ENCODE measurements around the gene NOL7. TPM values are rescaled to one million over a fixed set of nuclear protein-coding genes. Genes with fewer than 3 reads are reported as not detected.
A peak's percentile ranks its signal among the peaks of the same experiment; 100 is the strongest.

The NOL7 gene
- total and polyA plus RNA-seq, 2 of the 13 experiments (the other 11 are each of a cell fraction or from before 2014, with no cell fraction given) = 37.8 to 186 TPM

GRCh38 chr6:13654496-13654895 lies 39.4 kb downstream of the NOL7 start:
- FAIRE-seq (no peak), ATAC-seq (no peak), DNase-seq (ENCODE audit: low spot score) (no peak)
- Histone ChIP-seq H3K27ac (ENCODE audit: extremely low read length, insufficient read depth, low read length) (no peak overlapping the region), H3K27me3 (ENCODE audit: control insufficient read depth in 1 of 2, insufficient read depth in 2 of 2, low read length in 2 of 2) (no peaks in the 10 kb centered on the region), H3K4me1 (ENCODE audit: insufficient read depth, low read length) (no peaks in the 10 kb centered on the region), H2AFZ (ENCODE audit: low read length) (no peak overlapping the region), H3K4me2 (ENCODE audit: low read depth, low read length) (no peak overlapping the region), H4K20me1 (ENCODE audit: insufficient read depth, low read length) (peaks cover 3% of the 10 kb centered on the region; the same call in 1 of the 2 replicates), H3K36me3 (replicated peaks in 1 of 2; ENCODE audit: control insufficient read depth in 1 of 2, insufficient read depth in 2 of 2, low read length in 2 of 2) (peaks cover 2 to 17% of the 10 kb centered on the region in 2 experiments), H3K9me3 (ENCODE audit: low read length) (no peaks in the 10 kb centered on the region), H3K79me2 (ENCODE audit: insufficient read depth, low read length) (peaks cover 27% of the 10 kb centered on the region), H3K4me3 (replicated peaks in 1 of 3; ENCODE audit: insufficient read depth in 1 of 3, low read depth in 2 of 3, low read length in 3 of 3) (no peak overlapping the region), H3K9ac (ENCODE audit: insufficient read depth, low read depth, low read length) (no peak overlapping the region)
- ChIA-PET CTCF (ENCODE audit: low intra/inter-chr PET ratio, low total read pairs) (no interaction called here), POLR2A (no interaction called here)
- intact Hi-C loops (cut with micrococcal nuclease; ENCODE audit: unreplicated experiment) = no loop called here
- BruUV-seq (replicated peaks) = no TSS peak
- in situ Hi-C loops (cut with HindIII; ENCODE audit: extremely low pct_ligation_motif_present, low pct_unique_long_range_greater_than_20kb) = no loop called here
- TF ChIP-seq TARDBP (CRISPR knock-in tag; IDR thresholded peaks at IDR 0.05) = no peak
- no peak for TF ChIP-seq MAX (IDR thresholded peaks at IDR 0.05)
- no peak for TF ChIP-seq ZNF780A (CRISPR knock-in tag; IDR thresholded peaks at IDR 0.05)

- Histone ChIP-seq H4K20me1 (ENCODE audit: insufficient read depth, low read length) (peaks cover 13% of the 10 kb centered on the region), H3K36me3 (replicated peaks in 1 of 2; ENCODE audit: control insufficient read depth in 1 of 2, insufficient read depth in 2 of 2, low read length in 2 of 2) (peaks cover 2 to 13% of the 10 kb centered on the region in 2 experiments; a peak in 4 of 5 replicates), H3K4me3 (replicated peaks in 1 of 3; ENCODE audit: insufficient read depth in 1 of 3, low read depth in 2 of 3, low read length in 3 of 3) (no peak overlapping the region), H3K4me1 (ENCODE audit: insufficient read depth, low read length) (peaks cover 9% of the 10 kb centered on the region), H2AFZ (ENCODE audit: low read length) (no peak overlapping the region), H3K27me3 (ENCODE audit: control insufficient read depth in 1 of 2, insufficient read depth in 2 of 2, low read length in 2 of 2) (no peaks in the 10 kb centered on the region), H3K9me3 (ENCODE audit: low read length) (no peaks in the 10 kb centered on the region), H3K4me2 (ENCODE audit: low read depth, low read length) (no peak overlapping the region), H3K27ac (ENCODE audit: extremely low read length, insufficient read depth, low read length) (no peak overlapping the region), H3K9ac (ENCODE audit: insufficient read depth, low read depth, low read length) (no peak overlapping the region), H3K79me2 (ENCODE audit: insufficient read depth, low read length) (peaks cover 39% of the 10 kb centered on the region)
- 96% methylated on average over 1 of the region's 1 CpG for WGBS (ENCODE audit: low lambda C conversion rate)
- TSS peak; percentile 2 for BruUV-seq (replicated peaks)
- in situ Hi-C loops (cut with HindIII; ENCODE audit: extremely low pct_ligation_motif_present, low pct_unique_long_range_greater_than_20kb) (no loop called here), intact Hi-C loops (cut with micrococcal nuclease; ENCODE audit: unreplicated experiment) (no loop called here)
- ATAC-seq (no peak), FAIRE-seq (no peak), DNase-seq (ENCODE audit: low spot score) (no peak)
- POLR2A ChIA-PET = no interaction called here
- CTCF ChIA-PET (ENCODE audit: low intra/inter-chr PET ratio, low total read pairs) = no interaction called here
- no peak for TF ChIP-seq ZBTB38 (CRISPR knock-in tag; IDR thresholded peaks at IDR 0.05)
- TF ChIP-seq ZNF326 (CRISPR knock-in tag; IDR thresholded peaks at IDR 0.05; ENCODE audit: borderline replicate concordance) = no peak
- no peak for TF ChIP-seq ZBTB33 (CRISPR knock-in tag; IDR thresholded peaks at IDR 0.05)
- TF ChIP-seq ZNF761 (CRISPR knock-in tag; conservative IDR thresholded peaks at IDR 0.05) = no peak
- no peak for TF ChIP-seq ZNF512 (CRISPR knock-in tag; IDR thresholded peaks at IDR 0.05)
- no peak for TF ChIP-seq FOXK1 (CRISPR knock-in tag; IDR thresholded peaks at IDR 0.05; ENCODE audit: borderline replicate concordance, low read depth)
- TF ChIP-seq SRF (IDR thresholded peaks at IDR 0.05; ENCODE audit: low read depth, low read length) = no peak
- TF ChIP-seq ZNF513 (CRISPR knock-in tag; conservative IDR thresholded peaks at IDR 0.05) = no peak
These were observed 40.6 kb downstream of the NOL7 start for GRCh38 chr6:13655700-13656099.
